Panc1 (cell line): ENCODE measurements around the gene BPGM.

Experiments
- CTCF ChIP-seq: fragments of 450-650 bp; IDR thresholded peaks from 2 replicates; pipeline ENCODE4 v1.5.1; 2017; ENCODE audit warnings: mild to moderate bottlenecking
- POLR2AphosphoS5 ChIP-seq: IDR thresholded peaks from 2 replicates; pipeline ENCODE4 v1.6.1; 2012; ENCODE audit warnings: mild to moderate bottlenecking, low read depth, low read length, moderate library complexity

GRCh38 chr7:134627109-134627774, 19.4 kb upstream of the BPGM start:
- no peak for TF ChIP-seq CTCF
- no peak for TF ChIP-seq POLR2AphosphoS5
